ENCODE data around the gene SOBP. TPM values are rescaled to one million over a fixed set of nuclear protein-coding genes. Genes with fewer than 3 reads are reported as not detected.

SOBP gene
- total and polyA plus RNA-seq, 4 donors = 24.0 to 44.6 (median 37.0) TPM

- no peak overlapping the region for H3K27ac ChIP-seq (ENCODE audit: low read depth, low read length)
- DNase-seq (ENCODE audit: low read depth in 4 of 6, low spot score in 6 of 6) = no peak
- H3K4me3 ChIP-seq (ENCODE audit: low read depth, low read length) = no peak overlapping the region
- WGBS (ENCODE audit: insufficient coverage) = 73% methylated on average over 2 of the region's 5 CpGs
- no peaks in the 10 kb centered on the region for H3K36me3 ChIP-seq (ENCODE audit: control insufficient read depth, insufficient read depth, low read length)
- H3K4me1 ChIP-seq (ENCODE audit: control insufficient read depth, insufficient read depth, low read length) = peaks cover 28% of the 10 kb centered on the region
- no peaks in the 10 kb centered on the region for H3K9me3 ChIP-seq (ENCODE audit: control insufficient read depth, insufficient read depth, low read length)
- no peaks in the 10 kb centered on the region for H3K27me3 ChIP-seq (ENCODE audit: control insufficient read depth, insufficient read depth, low read length)
Observed at GRCh38 chr6:107614828-107615227, 124.9 kb downstream of the SOBP start.

GRCh38 chr6:107616775-107617174 lies 126.9 kb downstream of the SOBP start:
- Histone ChIP-seq H3K27ac (ENCODE audit: low read depth, low read length) (peak overlapping the region; percentile 65), H3K9me3 (ENCODE audit: control insufficient read depth, insufficient read depth, low read length) (no peaks in the 10 kb centered on the region), H3K36me3 (ENCODE audit: control insufficient read depth, insufficient read depth, low read length) (no peaks in the 10 kb centered on the region), H3K4me3 (ENCODE audit: low read depth, low read length) (peak overlapping the region; percentile 6), H3K4me1 (ENCODE audit: control insufficient read depth, insufficient read depth, low read length) (peaks cover 13% of the 10 kb centered on the region), H3K27me3 (ENCODE audit: control insufficient read depth, insufficient read depth, low read length) (no peaks in the 10 kb centered on the region)
- DNase-seq (ENCODE audit: low read depth in 4 of 6, low spot score in 6 of 6) = peak in 3 of 6 donors; percentile 33 to 86 (median 67)
- WGBS (ENCODE audit: insufficient coverage) = 12% methylated on average over 6 of the region's 9 CpGs

- WGBS (ENCODE audit: insufficient coverage) = 80% methylated on average over 1 of the region's 6 CpGs
- H3K27me3 ChIP-seq (ENCODE audit: control insufficient read depth, insufficient read depth, low read length) = no peaks in the 10 kb centered on the region
- peaks cover 15% of the 10 kb centered on the region for H3K4me1 ChIP-seq (ENCODE audit: control insufficient read depth, insufficient read depth, low read length)
- DNase-seq (ENCODE audit: low read depth in 4 of 6, low spot score in 6 of 6) = peak in 1 of 6 donors; percentile 69
- no peak overlapping the region for H3K27ac ChIP-seq (ENCODE audit: low read depth, low read length)
- no peaks in the 10 kb centered on the region for H3K9me3 ChIP-seq (ENCODE audit: control insufficient read depth, insufficient read depth, low read length)
- no peak overlapping the region for H3K4me3 ChIP-seq (ENCODE audit: low read depth, low read length)
- no peaks in the 10 kb centered on the region for H3K36me3 ChIP-seq (ENCODE audit: control insufficient read depth, insufficient read depth, low read length)
Observed at GRCh38 chr6:107617341-107617932, 127.5 kb downstream of the SOBP start.

GRCh38 chr6:107618672-107619071 lies 128.8 kb downstream of the SOBP start:
- Histone ChIP-seq H3K27me3 (ENCODE audit: control insufficient read depth, insufficient read depth, low read length) (no peaks in the 10 kb centered on the region), H3K27ac (ENCODE audit: low read depth, low read length) (no peak overlapping the region), H3K4me3 (ENCODE audit: low read depth, low read length) (no peak overlapping the region), H3K4me1 (ENCODE audit: control insufficient read depth, insufficient read depth, low read length) (peaks cover 15% of the 10 kb centered on the region), H3K9me3 (ENCODE audit: control insufficient read depth, insufficient read depth, low read length) (no peaks in the 10 kb centered on the region), H3K36me3 (ENCODE audit: control insufficient read depth, insufficient read depth, low read length) (no peaks in the 10 kb centered on the region)
- 82% methylated on average over 9 of the region's 9 CpGs for WGBS (ENCODE audit: insufficient coverage)
- no peak for DNase-seq (ENCODE audit: low read depth in 4 of 6, low spot score in 6 of 6)

- H3K27ac ChIP-seq (ENCODE audit: low read depth, low read length) = peak overlapping the region; percentile 25
- H3K9me3 ChIP-seq (ENCODE audit: control insufficient read depth, insufficient read depth, low read length) = no peaks in the 10 kb centered on the region
- H3K4me1 ChIP-seq (ENCODE audit: control insufficient read depth, insufficient read depth, low read length) = peaks cover 14% of the 10 kb centered on the region
- DNase-seq (ENCODE audit: low read depth in 4 of 6, low spot score in 6 of 6) = no peak
- H3K4me3 ChIP-seq (ENCODE audit: low read depth, low read length) = no peak overlapping the region
- 100% methylated on average over 1 of the region's 2 CpGs for WGBS (ENCODE audit: insufficient coverage)
- H3K27me3 ChIP-seq (ENCODE audit: control insufficient read depth, insufficient read depth, low read length) = no peaks in the 10 kb centered on the region
- no peaks in the 10 kb centered on the region for H3K36me3 ChIP-seq (ENCODE audit: control insufficient read depth, insufficient read depth, low read length)
Observed at GRCh38 chr6:107620732-107621131, 130.8 kb downstream of the SOBP start.

- H3K27ac ChIP-seq (ENCODE audit: low read depth, low read length) = peak overlapping the region; percentile 3
- no peaks in the 10 kb centered on the region for H3K36me3 ChIP-seq (ENCODE audit: control insufficient read depth, insufficient read depth, low read length)
- no peak overlapping the region for H3K4me3 ChIP-seq (ENCODE audit: low read depth, low read length)
- no peaks in the 10 kb centered on the region for H3K9me3 ChIP-seq (ENCODE audit: control insufficient read depth, insufficient read depth, low read length)
- H3K4me1 ChIP-seq (ENCODE audit: control insufficient read depth, insufficient read depth, low read length) = peaks cover 9% of the 10 kb centered on the region
- DNase-seq (ENCODE audit: low read depth in 4 of 6, low spot score in 6 of 6) = peak in 1 of 6 donors; percentile 52
- H3K27me3 ChIP-seq (ENCODE audit: control insufficient read depth, insufficient read depth, low read length) = no peaks in the 10 kb centered on the region
- WGBS (ENCODE audit: insufficient coverage) = 55% methylated on average over 5 of the region's 6 CpGs
Observed at GRCh38 chr6:107621229-107621937, 131.5 kb downstream of the SOBP start.

- Histone ChIP-seq H3K36me3 (ENCODE audit: control insufficient read depth, insufficient read depth, low read length) (no peaks in the 10 kb centered on the region), H3K4me3 (ENCODE audit: low read depth, low read length) (no peak overlapping the region), H3K4me1 (ENCODE audit: control insufficient read depth, insufficient read depth, low read length) (peaks cover 2% of the 10 kb centered on the region), H3K27me3 (ENCODE audit: control insufficient read depth, insufficient read depth, low read length) (no peaks in the 10 kb centered on the region), H3K9me3 (ENCODE audit: control insufficient read depth, insufficient read depth, low read length) (no peaks in the 10 kb centered on the region), H3K27ac (ENCODE audit: low read depth, low read length) (no peak overlapping the region)
- DNase-seq (ENCODE audit: low read depth in 4 of 6, low spot score in 6 of 6) = no peak
- WGBS (ENCODE audit: insufficient coverage) = 80% methylated on average over 1 of the region's 1 CpG
Observed at GRCh38 chr6:107622269-107622668, 132.4 kb downstream of the SOBP start.

- Histone ChIP-seq H3K27me3 (ENCODE audit: control insufficient read depth, insufficient read depth, low read length) (no peaks in the 10 kb centered on the region), H3K36me3 (ENCODE audit: control insufficient read depth, insufficient read depth, low read length) (no peaks in the 10 kb centered on the region), H3K4me1 (ENCODE audit: control insufficient read depth, insufficient read depth, low read length) (peaks cover 15% of the 10 kb centered on the region), H3K9me3 (ENCODE audit: control insufficient read depth, insufficient read depth, low read length) (no peaks in the 10 kb centered on the region), H3K4me3 (ENCODE audit: low read depth, low read length) (no peak overlapping the region), H3K27ac (ENCODE audit: low read depth, low read length) (no peak overlapping the region)
- WGBS (ENCODE audit: insufficient coverage) = 89% methylated on average over 3 of the region's 3 CpGs
- DNase-seq (ENCODE audit: low read depth in 4 of 6, low spot score in 6 of 6) = no peak
Observed at GRCh38 chr6:107624050-107624449, 134.1 kb downstream of the SOBP start.

- Histone ChIP-seq H3K4me1 (ENCODE audit: control insufficient read depth, insufficient read depth, low read length) (peaks cover 15% of the 10 kb centered on the region), H3K4me3 (ENCODE audit: low read depth, low read length) (no peak overlapping the region), H3K9me3 (ENCODE audit: control insufficient read depth, insufficient read depth, low read length) (no peaks in the 10 kb centered on the region), H3K27ac (ENCODE audit: low read depth, low read length) (no peak overlapping the region), H3K36me3 (ENCODE audit: control insufficient read depth, insufficient read depth, low read length) (no peaks in the 10 kb centered on the region), H3K27me3 (ENCODE audit: control insufficient read depth, insufficient read depth, low read length) (no peaks in the 10 kb centered on the region)
- no CpG with 5 or more reads among the region's 1 CpG for WGBS (ENCODE audit: insufficient coverage)
- no peak for DNase-seq (ENCODE audit: low read depth in 4 of 6, low spot score in 6 of 6)
Observed at GRCh38 chr6:107624541-107624940, 134.6 kb downstream of the SOBP start.

- H3K27me3 ChIP-seq (ENCODE audit: control insufficient read depth, insufficient read depth, low read length) = no peaks in the 10 kb centered on the region
- H3K9me3 ChIP-seq (ENCODE audit: control insufficient read depth, insufficient read depth, low read length) = no peaks in the 10 kb centered on the region
- WGBS (ENCODE audit: insufficient coverage) = 67% methylated on average over 1 of the region's 1 CpG
- no peak for DNase-seq (ENCODE audit: low read depth in 4 of 6, low spot score in 6 of 6)
- no peaks in the 10 kb centered on the region for H3K36me3 ChIP-seq (ENCODE audit: control insufficient read depth, insufficient read depth, low read length)
- H3K4me1 ChIP-seq (ENCODE audit: control insufficient read depth, insufficient read depth, low read length) = peaks cover 15% of the 10 kb centered on the region
- H3K4me3 ChIP-seq (ENCODE audit: low read depth, low read length) = no peak overlapping the region
- H3K27ac ChIP-seq (ENCODE audit: low read depth, low read length) = no peak overlapping the region
Observed at GRCh38 chr6:107625264-107625663, 135.3 kb downstream of the SOBP start.

Measured in spinal cord (tissue), 10 donors.